ENCODE measurements around the gene DPP6.

The DPP6 gene

GRCh38 chr7:154832557-154833138 lies 780.5 kb downstream of the DPP6 start:
- DNase-seq (ENCODE audit: low spot score), result no peak

- DNase-seq (ENCODE audit: low spot score), result no peak
Observed at GRCh38 chr7:154836021-154836448, 783.8 kb downstream of the DPP6 start.

- no peak for DNase-seq (ENCODE audit: low spot score)
Observed at GRCh38 chr7:154837087-154837486, 784.9 kb downstream of the DPP6 start.

GRCh38 chr7:154837622-154838021 lies 785.4 kb downstream of the DPP6 start:
- DNase-seq (ENCODE audit: low spot score), result no peak

GRCh38 chr7:154840086-154840485 lies 787.9 kb downstream of the DPP6 start:
- DNase-seq (ENCODE audit: low spot score), result no peak

- DNase-seq (ENCODE audit: low spot score), result no peak
Observed at GRCh38 chr7:154841731-154842331, 789.6 kb downstream of the DPP6 start.

- DNase-seq (ENCODE audit: low spot score), result no peak
Observed at GRCh38 chr7:154842591-154842990, 790.4 kb downstream of the DPP6 start.

- DNase-seq (ENCODE audit: low spot score), result no peak
Observed at GRCh38 chr7:154843670-154844237, 791.6 kb downstream of the DPP6 start.

GRCh38 chr7:154844499-154844898 lies 792.3 kb downstream of the DPP6 start:
- DNase-seq (ENCODE audit: low spot score), result no peak

- no peak for DNase-seq (ENCODE audit: low spot score)
Observed at GRCh38 chr7:154844955-154845354, 792.8 kb downstream of the DPP6 start.

GRCh38 chr7:154848464-154848863 lies 796.3 kb downstream of the DPP6 start:
- no peak for DNase-seq (ENCODE audit: low spot score)

- DNase-seq (ENCODE audit: low spot score), result no peak
Observed at GRCh38 chr7:154852205-154852604, 800.0 kb downstream of the DPP6 start.

- no peak for DNase-seq (ENCODE audit: low spot score)
Observed at GRCh38 chr7:154853063-154853726, 801.0 kb downstream of the DPP6 start.

GRCh38 chr7:154853727-154854095 lies 801.5 kb downstream of the DPP6 start:
- no peak for DNase-seq (ENCODE audit: low spot score)

GRCh38 chr7:154854836-154855235 lies 802.6 kb downstream of the DPP6 start:
- DNase-seq (ENCODE audit: low spot score), result no peak

- no peak for DNase-seq (ENCODE audit: low spot score)
Observed at GRCh38 chr7:154855366-154855765, 803.2 kb downstream of the DPP6 start.

- DNase-seq (ENCODE audit: low spot score), result no peak
Observed at GRCh38 chr7:154856733-154857132, 804.5 kb downstream of the DPP6 start.

GRCh38 chr7:154857240-154857639 lies 805.0 kb downstream of the DPP6 start:
- no peak for DNase-seq (ENCODE audit: low spot score)

GRCh38 chr7:154857728-154858681 lies 805.8 kb downstream of the DPP6 start:
- DNase-seq (ENCODE audit: low spot score), result no peak

- no peak for DNase-seq (ENCODE audit: low spot score)
Observed at GRCh38 chr7:154858836-154859537, 806.8 kb downstream of the DPP6 start.

Data from COLO829 (cell line).